SU-DHL-6 (cell line): ENCODE measurements around the gene HCAR2.
"Not testable (repeated sequence)": the region's sequence is repeated elsewhere in the genome, so short reads cannot be mapped to it uniquely, and the experiment has no call there.

Experiments
- H2AFZ ChIP-seq: fragments of 200-600 bp; sonication (generic); 2 replicates; pipeline ENCODE4 v1.6.1; 2014; ENCODE audit warnings: low read depth, mild to moderate bottlenecking, moderate library complexity, mixed read lengths, antibody characterized with exemption, low read length; ENCODE audit not compliant: severe bottlenecking
- H3F3A ChIP-seq: fragments of 200-600 bp; shearing (Covaris generic); 2 replicates; pipeline ENCODE4 v1.6.0; 2016; ENCODE audit warnings: antibody characterized with exemption, mild to moderate bottlenecking; ENCODE audit not compliant: insufficient read depth
- H3K27ac ChIP-seq: fragments of 200-600 bp; sonication (generic); 2 replicates; pipeline ENCODE4 v1.5.1; 2016; ENCODE audit warnings: low read depth, mild to moderate bottlenecking, low read length, moderate library complexity, mixed read lengths
- H3K27me3 ChIP-seq: fragments of 200-600 bp; sonication (generic), shearing (Covaris generic); 2 replicates; pipeline ENCODE4 v1.6.0; 2014; ENCODE audit warnings: mild to moderate bottlenecking, low read length
- H3K36me3 ChIP-seq: fragments of 200-600 bp; sonication (generic); 2 replicates; pipeline ENCODE4 v1.6.1; 2014; ENCODE audit warnings: mild to moderate bottlenecking, low read length, mixed read lengths
- H3K4me2 ChIP-seq: fragments of 300-600, 200-600 bp; shearing (Covaris generic), sonication (generic); 2 replicates; pipeline ENCODE4 v1.6.0; 2014; ENCODE audit warnings: low read length, low read depth, mild to moderate bottlenecking; ENCODE audit not compliant: poor library complexity, severe bottlenecking
- H3K4me3 ChIP-seq: fragments of 200-600 bp; sonication (generic); 2 replicates; pipeline ENCODE4 v1.5.1; 2014; ENCODE audit warnings: antibody characterized with exemption, low read length, mild to moderate bottlenecking, mixed read lengths; ENCODE audit not compliant: insufficient read depth, poor library complexity, severe bottlenecking
- H3K79me2 ChIP-seq: fragments of 200-600 bp; sonication (generic); 2 replicates; pipeline ENCODE4 v1.6.1; 2014; ENCODE audit warnings: mild to moderate bottlenecking, low read length, moderate library complexity; ENCODE audit not compliant: insufficient read depth
- H3K9ac ChIP-seq: fragments of 200-600 bp; sonication (generic); 2 replicates; pipeline ENCODE4 v1.7.0; 2014; ENCODE audit warnings: mild to moderate bottlenecking, low read length
- H3K9me2 ChIP-seq: fragments of 200-600 bp; sonication (generic); replicated peaks from 2 replicates; pipeline ENCODE4 v1.6.1; 2014; ENCODE audit warnings: low read length; ENCODE audit not compliant: insufficient read depth
- H3K9me3 ChIP-seq: fragments of 200-600 bp; sonication (generic); 2 replicates; pipeline ENCODE4 v1.6.1; 2014; ENCODE audit warnings: low read length, mixed read lengths; ENCODE audit not compliant: insufficient read depth
- H4K20me1 ChIP-seq: fragments of 200-600 bp; sonication (generic); 2 replicates; pipeline ENCODE4 v1.6.1; 2014; ENCODE audit warnings: low read depth, mild to moderate bottlenecking, antibody characterized with exemption, low read length, moderate library complexity, mixed read lengths
- CTCF ChIP-seq: fragments of 200-600 bp; sonication (generic); IDR thresholded peaks from one replicate; pipeline ENCODE4 v1.5.1; 2017; ENCODE audit warnings: antibody characterized with exemption, mild to moderate bottlenecking, low read length, moderate library complexity; ENCODE audit not compliant: insufficient read depth, poor library complexity, severe bottlenecking
- EZH2phosphoT487 ChIP-seq: fragments of 200-600 bp; sonication (generic), shearing (Covaris generic); conservative IDR thresholded peaks from 2 replicates; pipeline ENCODE4 v1.6.1; 2018; ENCODE audit warnings: mild to moderate bottlenecking, antibody characterized with exemption, low read length, moderate library complexity, mixed read lengths

Gene HCAR2

DNA sequence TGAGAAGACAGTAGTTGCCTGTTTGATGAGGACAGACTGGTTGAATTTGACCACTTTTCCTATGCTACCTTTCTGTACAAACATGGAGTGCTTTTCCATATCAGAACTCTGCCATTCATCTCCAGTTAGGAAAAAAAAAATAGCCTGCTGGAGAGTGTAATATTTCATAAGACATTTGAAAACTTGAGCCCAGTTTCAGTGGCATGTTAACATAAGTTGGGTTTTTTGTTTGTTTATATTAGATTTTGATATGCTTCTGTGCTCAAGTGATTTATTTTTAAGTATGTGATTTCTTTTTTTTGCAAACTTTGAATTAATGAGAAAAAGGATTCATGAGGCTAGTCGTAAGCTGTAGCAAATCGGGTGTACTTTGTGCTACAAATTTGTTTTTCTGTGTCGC lies 684 bp upstream of the HCAR2 start:
- not testable (repeated sequence) for H2AFZ ChIP-seq, H3K27ac ChIP-seq, H3F3A ChIP-seq, H3K79me2 ChIP-seq, H3K9me3 ChIP-seq, H3K36me3 ChIP-seq, H4K20me1 ChIP-seq, H3K4me3 ChIP-seq, H3K4me2 ChIP-seq, H3K27me3 ChIP-seq, H3K9ac ChIP-seq, H3K9me2 ChIP-seq

- not testable (repeated sequence) for H3K9me3 ChIP-seq, H3F3A ChIP-seq, H3K79me2 ChIP-seq, H3K9ac ChIP-seq, H4K20me1 ChIP-seq, H3K4me2 ChIP-seq, H3K36me3 ChIP-seq, H2AFZ ChIP-seq, H3K4me3 ChIP-seq, H3K9me2 ChIP-seq, H3K27ac ChIP-seq, H3K27me3 ChIP-seq
Observed at GRCh38 chr12:122701481-122701880, 1.7 kb downstream of the HCAR2 start.

DNA sequence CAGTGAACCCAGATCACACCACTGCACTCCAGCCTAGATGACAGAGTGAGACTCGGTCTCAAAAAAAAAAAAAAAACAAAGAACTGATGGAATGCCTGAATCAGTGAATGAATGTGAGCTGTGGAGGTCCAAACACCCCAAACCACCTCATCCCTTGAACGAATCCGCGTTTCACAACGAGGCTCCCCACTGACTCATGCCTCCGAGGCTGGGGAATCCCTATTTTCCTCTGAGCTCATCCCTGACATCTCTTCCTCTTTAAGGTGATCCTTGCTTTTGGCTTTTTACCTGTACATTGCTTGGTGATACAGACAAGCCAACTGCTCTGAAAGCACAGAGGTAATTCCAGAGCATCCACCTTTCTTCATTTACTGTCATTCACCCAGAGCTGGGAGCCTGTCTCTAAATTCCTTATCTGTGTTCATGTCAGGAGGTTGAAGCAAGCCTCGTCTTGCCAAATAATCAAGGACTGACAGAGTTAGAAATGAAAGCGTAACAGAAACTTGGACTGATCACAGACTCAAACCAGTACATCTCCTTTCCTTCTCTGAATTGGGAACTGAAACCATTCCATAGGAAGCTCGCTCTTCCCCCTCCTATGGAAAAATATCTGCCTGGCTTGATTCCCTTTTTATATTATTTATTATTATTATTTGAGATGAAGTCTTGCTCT lies 3.0 kb downstream of the HCAR2 start:
- not testable (repeated sequence) for H3K9me3 ChIP-seq, H3K9ac ChIP-seq, H4K20me1 ChIP-seq, H3K27me3 ChIP-seq, H3K79me2 ChIP-seq, H3K4me2 ChIP-seq, H3K4me3 ChIP-seq, H2AFZ ChIP-seq, H3F3A ChIP-seq, H3K36me3 ChIP-seq, H3K9me2 ChIP-seq, H3K27ac ChIP-seq

DNA sequence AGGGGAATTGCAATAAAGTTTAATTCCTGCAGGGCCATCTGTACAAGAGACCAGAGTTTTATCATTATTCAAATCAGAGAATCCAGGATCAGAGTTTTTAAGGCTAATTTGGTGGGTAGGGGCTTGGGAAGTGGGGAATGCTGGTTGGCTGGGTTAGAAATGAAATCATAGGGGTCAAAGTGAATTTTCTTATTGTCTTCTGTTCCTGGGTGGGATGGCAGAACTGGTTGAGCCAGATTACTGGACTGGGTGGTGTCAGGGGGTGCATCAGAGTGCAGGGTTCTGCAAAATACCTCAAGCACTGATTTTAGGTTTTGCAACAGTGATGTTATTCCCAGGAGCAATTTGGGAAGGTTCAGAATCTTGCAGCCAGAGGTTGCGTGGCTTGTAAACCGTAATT lies 6.2 kb downstream of the HCAR2 start:
- H3K9me2 ChIP-seq, H3K4me2 ChIP-seq: not testable (repeated sequence)

GRCh38 chr12:122691566-122691965 lies 11.6 kb downstream of the HCAR2 start:
- H3K36me3 ChIP-seq, result no peaks in the 10 kb centered on the region
- no peak overlapping the region for H2AFZ ChIP-seq
- H3K27me3 ChIP-seq, result no peaks in the 10 kb centered on the region
- H3K27ac ChIP-seq, result no peak overlapping the region
- H3K4me2 ChIP-seq, result no peak overlapping the region
- H3F3A ChIP-seq, result no peaks in the 10 kb centered on the region
- H3K9ac ChIP-seq, result no peak overlapping the region
- H3K9me2 ChIP-seq, result no peaks in the 10 kb centered on the region
- no peaks in the 10 kb centered on the region for H3K9me3 ChIP-seq
- H4K20me1 ChIP-seq, result no peaks in the 10 kb centered on the region
- no peak for TF ChIP-seq CTCF
- TF ChIP-seq EZH2phosphoT487, result no peak
- no peak overlapping the region for H3K4me3 ChIP-seq
- no peaks in the 10 kb centered on the region for H3K79me2 ChIP-seq

More for the DNA sequence above, 6.2 kb downstream of the HCAR2 start:
- not testable (repeated sequence) for H3K9ac ChIP-seq, H3F3A ChIP-seq, H3K79me2 ChIP-seq, H3K27me3 ChIP-seq, H3K36me3 ChIP-seq, H2AFZ ChIP-seq, H3K9me3 ChIP-seq, H4K20me1 ChIP-seq, H3K4me3 ChIP-seq, H3K27ac ChIP-seq
